HEK293T (cell line): ENCODE data around the gene SNX20.

ENCODE experiments used
- ARNT ChIP-seq: fragments of 450-650 bp; IDR thresholded peaks from 2 replicates; pipeline ENCODE4 v1.6.1; 2017; ENCODE audit warnings: mild to moderate bottlenecking
- BHLHE40 ChIP-seq: fragments of 450-650 bp; IDR thresholded peaks from 2 replicates; pipeline ENCODE4 v1.6.1; 2016; ENCODE audit warnings: mild to moderate bottlenecking, moderate library complexity, borderline replicate concordance
- FOXA1 ChIP-seq: fragments of 450-650 bp; IDR thresholded peaks from 2 replicates; pipeline ENCODE4 v1.6.1; 2016; ENCODE audit warnings: mild to moderate bottlenecking
- FOXK2 ChIP-seq: fragments of 450-650 bp; IDR thresholded peaks from 2 replicates; pipeline ENCODE4 v1.6.1; 2016; ENCODE audit warnings: mild to moderate bottlenecking
- FOXM1 ChIP-seq: fragments of 450-650 bp; IDR thresholded peaks from 2 replicates; pipeline ENCODE4 v1.6.1; 2017; ENCODE audit warnings: mild to moderate bottlenecking, borderline replicate concordance
- L3MBTL2 ChIP-seq: fragments of 450-650 bp; conservative IDR thresholded peaks from 2 replicates; pipeline ENCODE4 v1.6.1; 2016; ENCODE audit warnings: mild to moderate bottlenecking
- LEF1 ChIP-seq: fragments of 450-650 bp; IDR thresholded peaks from 2 replicates; pipeline ENCODE4 v1.6.1; 2017; ENCODE audit warnings: mild to moderate bottlenecking, borderline replicate concordance
- PKNOX1 ChIP-seq: fragments of 450-650 bp; IDR thresholded peaks from 2 replicates; pipeline ENCODE4 v1.6.1; 2016
- SP1 ChIP-seq: fragments of 450-650 bp; IDR thresholded peaks from 2 replicates; pipeline ENCODE4 v1.6.1; 2017
- ZNF384 ChIP-seq: fragments of 450-650 bp; IDR thresholded peaks from 2 replicates; pipeline ENCODE4 v1.6.1; 2016

- no peak for TF ChIP-seq PKNOX1
- TF ChIP-seq SP1 = no peak
- TF ChIP-seq BHLHE40 = no peak
- no peak for TF ChIP-seq FOXA1
- no peak for TF ChIP-seq LEF1
- no peak for TF ChIP-seq L3MBTL2
- no peak for TF ChIP-seq ARNT
- no peak for TF ChIP-seq FOXK2
- no peak for TF ChIP-seq FOXM1
- no peak for TF ChIP-seq ZNF384
Observed at GRCh38 chr16:50669741-50670140, 11.4 kb downstream of the SNX20 start.
